HG02610 (cell line): ENCODE measurements around the gene YKT6.
"Not testable (repeated sequence)": the region's sequence is repeated elsewhere in the genome, so short reads cannot be mapped to it uniquely, and the experiment has no call there.

Experiments used
- ATAC-seq: cut with Tn5 transposase; IDR thresholded peaks from one replicate; pipeline ENCODE4 v1.9.1; 2021; ENCODE audit warnings: mild to moderate bottlenecking, moderate library complexity; ENCODE audit not compliant: unreplicated experiment

The YKT6 gene

DNA sequence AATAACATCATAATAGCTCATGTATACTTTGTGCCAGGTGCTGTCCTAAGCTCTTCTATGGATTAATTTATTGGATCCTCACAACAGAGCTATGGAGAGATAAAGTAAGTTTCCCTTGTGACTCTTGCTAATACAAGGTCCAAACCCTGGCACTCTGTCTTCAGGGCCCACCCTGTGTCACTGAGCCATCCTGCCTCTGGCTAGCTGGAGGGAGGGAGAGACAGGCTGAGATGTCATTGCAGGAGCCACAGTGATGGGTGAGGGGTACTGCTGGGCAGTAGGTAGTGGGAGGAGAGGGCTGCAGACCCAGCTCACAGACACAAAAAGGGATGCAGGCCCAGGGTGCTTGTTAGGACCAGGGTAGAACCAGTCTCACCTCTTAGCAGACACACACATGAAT is 28.4 kb upstream of the YKT6 start:
- no peak for ATAC-seq

DNA sequence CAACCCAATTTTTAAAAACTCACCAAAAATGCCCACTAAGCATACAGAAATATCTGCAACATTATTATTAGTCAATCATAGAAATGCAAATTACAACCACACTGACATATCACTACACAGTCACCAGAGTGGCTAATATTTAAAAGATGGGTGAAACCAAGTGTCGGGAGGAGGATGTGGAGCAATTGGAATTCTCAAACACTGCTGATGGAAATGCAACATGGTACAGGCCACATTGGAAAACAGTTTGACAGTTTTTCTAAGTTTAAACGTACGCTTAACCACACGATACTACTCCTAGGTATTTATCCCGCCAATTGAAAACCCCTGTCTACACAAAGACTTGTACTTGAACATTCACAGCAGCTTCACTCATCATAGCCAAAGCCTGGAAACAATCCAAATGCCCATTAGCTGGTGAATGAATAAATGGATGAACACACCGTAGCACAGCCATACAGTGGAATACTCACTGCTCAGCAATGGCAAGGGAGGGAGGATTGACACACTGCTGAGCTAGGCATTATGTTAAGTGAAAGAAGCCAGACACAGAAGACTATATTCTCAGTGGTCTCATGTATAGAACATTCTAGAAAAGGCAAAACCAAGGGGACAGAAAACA is 27.9 kb upstream of the YKT6 start:
- no peak for ATAC-seq

DNA sequence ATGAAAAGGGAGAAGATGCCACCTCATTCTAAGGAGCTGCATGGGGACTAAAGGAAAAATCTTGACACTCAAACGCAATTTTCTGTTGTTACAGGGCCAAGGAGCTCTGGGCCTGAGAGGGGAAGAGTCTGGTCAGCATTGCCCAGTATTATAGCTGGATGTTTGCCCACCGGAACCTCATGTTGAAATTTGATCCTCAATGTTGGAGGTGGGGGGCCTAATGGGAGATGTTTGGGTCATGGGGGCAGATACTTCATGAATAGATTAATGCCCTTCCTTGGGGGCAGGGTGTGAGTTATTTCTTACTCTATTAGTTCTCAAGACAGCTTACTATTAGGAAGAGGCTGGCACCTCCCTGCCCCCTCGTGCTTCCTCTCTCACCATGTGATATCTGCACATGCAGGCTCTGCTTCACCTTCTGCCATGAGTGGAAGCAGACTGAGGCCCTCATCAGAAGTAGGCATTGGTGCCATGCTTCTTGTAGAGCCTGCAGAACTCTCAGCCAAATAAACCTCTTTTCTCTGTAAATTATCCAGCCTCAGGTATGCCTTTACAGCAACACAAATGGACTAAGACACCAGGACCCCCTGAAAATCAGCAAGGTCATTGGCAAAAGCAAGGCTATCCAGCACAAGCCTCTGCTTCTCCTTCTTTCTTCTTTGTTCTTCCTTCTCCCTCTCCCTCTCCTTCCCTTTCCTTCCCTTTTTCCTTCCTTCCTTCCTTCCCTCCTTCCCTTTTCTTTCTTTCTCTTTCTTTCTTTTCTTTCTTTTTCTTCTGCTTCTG is 26.7 kb upstream of the YKT6 start:
- ATAC-seq, result no peak

DNA sequence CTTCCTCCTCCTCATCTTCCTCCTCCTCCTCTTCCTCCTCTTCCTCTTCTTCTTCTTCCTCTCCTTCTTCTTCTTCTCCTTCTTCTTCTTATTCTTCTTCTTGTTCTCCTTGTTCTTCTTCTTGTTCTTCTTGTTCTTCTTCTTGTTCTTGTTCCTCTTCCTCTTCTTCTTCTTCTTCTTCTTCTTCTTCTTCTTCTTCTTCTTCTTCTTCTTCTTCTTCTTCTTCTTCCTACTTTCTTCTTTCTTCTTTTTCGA is 26.2 kb upstream of the YKT6 start:
- not testable (repeated sequence) for ATAC-seq

DNA sequence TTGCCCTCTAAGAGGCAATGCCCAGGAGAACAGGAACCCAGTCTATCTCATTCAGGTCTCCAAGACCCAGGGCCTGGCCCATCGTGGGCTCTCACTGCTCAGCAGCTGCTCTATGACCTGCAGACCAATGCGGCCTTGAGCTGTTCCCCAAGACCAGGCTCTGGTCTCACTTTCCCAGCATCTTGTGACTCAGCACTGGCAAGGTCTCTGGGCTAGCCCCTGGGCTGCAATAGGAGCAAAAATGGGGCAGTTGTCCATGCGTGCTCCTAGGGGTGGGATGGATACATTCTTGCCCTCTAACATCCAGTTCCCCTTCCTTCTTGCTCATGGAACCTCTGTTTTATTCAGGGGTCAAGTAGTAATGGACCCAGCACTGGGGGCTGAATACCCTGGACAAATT is 25.0 kb upstream of the YKT6 start:
- ATAC-seq, result no peak

DNA sequence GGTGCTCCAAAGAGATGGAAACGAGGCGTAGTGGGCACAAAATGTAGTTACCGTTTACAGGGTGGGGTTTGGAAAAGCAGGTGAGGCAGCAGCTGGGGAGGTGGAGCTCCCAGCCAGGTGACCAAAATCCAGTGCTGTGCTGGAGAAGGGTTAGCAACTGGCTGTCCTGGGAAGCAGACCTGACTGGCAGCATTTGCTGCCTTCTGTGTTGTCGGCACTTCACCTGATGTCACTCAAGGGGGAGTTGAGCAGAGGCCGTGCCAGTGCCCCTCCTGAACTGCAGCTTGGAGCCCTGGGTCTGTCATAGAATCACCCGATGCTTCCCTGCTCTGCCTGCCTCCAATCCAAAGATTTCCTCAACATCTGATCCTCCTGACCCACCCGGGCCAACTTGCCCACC is 24.3 kb upstream of the YKT6 start:
- no peak for ATAC-seq

DNA sequence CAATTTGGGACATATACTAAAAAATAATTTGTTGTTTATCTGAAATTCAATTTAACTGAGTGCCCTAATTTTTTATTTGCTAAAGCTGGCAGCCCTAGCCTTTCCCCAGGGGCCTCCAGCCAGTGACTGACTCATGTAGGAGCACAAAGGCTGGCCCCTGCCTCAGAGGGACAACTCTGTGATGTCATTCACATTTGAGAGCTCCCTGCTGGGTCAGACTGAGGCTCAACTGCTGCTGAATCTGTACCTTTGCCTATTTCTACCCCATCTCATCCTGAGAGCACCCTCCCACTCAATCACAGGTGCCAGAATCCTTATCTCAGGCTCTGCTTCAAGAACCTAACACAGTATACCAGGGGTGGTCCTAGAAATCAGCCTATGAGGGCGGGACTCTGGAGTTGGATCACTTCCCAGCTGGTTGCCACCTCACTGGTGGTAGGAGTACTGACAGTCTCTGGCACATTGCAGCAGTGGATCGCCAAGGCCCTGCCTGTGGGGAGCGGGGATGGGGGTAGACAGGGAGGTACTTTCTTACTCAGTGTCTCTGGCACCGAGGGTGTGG is 23.1 kb upstream of the YKT6 start:
- no peak for ATAC-seq

DNA sequence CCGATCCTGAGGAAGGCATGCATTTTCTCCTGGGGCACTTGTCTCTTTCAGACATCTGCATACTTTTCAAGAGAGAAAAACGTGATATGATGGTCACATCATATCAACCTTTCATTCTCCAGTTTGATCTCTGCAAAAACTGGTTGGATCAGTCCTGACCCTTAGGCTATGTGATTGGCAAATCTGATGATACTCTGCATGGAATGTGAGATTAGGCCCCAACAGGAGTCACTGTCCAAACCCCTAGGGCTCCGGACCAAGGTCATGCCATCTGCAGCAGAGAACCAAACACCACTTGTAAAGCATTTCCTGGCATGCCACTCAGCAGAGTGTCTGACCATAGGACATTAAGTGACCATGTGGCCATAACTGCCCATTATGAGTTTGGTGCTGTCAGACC is 20.1 kb upstream of the YKT6 start:
- ATAC-seq, result no peak

DNA sequence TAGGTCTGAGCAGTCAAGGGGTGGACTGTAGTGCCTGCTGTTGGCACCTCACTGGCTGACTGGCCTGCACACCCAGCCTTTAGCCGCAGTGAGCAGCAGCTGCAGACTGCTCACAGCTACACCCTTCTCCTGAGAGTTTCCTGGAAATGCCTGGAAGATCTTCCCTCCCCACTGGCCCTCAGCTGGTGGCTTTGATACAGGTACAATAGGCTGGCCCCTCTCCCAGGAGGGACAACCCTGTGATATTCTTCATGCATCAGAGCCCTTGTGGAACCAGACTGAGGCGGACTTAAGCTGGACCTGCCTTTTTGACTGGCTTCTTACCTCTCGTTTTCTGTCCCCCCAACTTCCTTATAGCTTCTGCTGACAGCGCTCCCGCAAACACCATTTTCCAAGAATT is 18.0 kb upstream of the YKT6 start:
- no peak for ATAC-seq

DNA sequence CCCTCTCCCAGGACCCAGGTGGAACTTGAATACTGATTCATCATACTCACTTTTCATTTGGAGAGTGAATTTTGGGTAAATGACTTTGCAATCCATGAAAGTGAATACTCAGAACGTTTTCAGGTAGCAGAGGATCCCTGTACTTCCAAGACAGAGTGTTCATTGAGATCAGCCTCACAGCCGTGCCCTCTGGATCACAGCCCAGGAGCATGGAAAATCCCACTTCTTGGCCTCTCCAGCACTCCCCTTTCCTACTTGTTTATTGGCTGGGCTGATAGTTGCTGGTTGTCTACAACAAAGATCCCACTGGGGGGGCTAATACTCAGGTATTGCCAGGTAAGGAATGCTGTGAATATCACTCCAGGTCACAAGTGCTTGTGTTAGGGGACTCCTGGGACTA is 17.4 kb upstream of the YKT6 start:
- ATAC-seq, result no peak

DNA sequence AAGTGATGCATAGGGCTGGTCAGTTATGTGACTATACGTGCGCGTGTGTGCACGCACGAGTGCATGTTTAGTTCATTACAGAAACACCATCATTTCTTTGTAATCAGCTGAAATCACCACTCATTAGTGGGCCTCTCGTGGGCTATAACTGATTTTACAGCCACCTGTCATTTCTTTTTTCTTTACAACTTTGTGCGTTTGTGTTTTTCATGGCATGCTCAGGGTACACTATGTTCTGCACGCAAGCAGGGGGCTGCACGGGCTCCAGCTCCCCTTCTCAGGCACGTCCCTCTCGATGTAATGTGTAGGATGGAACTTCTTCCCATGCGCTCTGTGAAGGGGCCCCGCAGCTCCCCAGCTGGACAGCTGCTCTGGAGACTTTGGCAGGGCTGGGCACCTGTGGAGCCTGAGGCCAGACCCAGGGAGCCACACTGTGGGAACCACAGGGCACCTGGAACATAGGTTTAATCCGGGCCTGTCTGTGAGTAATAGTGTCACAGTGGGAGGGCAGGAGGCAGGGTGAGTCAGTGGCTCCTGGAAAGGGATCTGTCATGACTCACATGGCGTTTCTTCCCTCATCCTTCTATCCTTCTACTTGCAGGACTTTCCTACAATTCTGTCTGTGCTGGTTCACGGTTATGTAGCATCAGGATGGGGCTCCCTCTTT is 16.4 kb upstream of the YKT6 start:
- no peak for ATAC-seq

DNA sequence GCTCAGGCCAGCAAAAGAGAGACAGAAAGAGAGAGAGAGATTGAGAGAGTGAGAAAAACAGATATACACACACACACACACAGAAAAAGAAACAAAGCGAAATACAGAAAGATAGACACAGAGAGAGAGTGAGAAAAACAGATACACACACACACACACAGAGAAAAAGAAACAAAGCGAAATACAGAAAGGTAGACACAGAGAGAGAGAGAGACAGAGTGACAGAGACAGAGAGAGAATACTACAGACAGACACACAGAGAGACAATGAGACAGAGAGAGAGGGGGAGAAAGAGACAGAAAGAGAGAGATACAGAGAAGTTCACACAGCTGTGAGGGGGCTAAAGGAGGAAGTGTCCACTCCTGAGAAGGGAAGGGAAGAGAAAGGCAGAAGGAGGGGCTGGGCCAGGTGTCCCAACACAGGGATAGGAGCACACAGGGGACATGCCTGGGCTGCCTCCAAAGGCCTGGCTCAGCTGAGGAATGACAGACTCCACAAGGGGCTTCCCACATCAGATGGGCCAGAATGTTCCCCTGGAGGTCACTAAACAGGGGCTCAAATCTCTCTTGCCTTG is 15.8 kb upstream of the YKT6 start:
- no peak for ATAC-seq

DNA sequence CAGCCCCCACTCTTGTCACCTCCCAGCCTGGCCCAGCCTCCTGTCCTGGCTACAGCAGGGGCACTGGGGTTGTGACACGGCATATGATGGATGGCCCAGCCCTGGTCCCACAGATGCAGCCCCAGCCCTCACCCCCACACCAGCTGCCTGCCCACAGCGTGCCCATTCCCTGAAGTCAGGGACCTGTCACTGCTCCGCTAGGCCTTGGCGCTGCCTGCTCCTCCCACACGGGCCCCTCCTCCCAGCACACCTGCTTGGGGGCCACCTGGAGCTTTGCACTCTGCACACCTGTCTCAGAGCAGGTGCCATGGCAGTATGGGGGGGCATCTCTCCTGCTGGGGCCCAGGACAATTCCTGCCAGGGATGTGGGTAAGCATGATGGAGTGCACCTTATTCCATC is 15.0 kb upstream of the YKT6 start:
- ATAC-seq, result no peak

DNA sequence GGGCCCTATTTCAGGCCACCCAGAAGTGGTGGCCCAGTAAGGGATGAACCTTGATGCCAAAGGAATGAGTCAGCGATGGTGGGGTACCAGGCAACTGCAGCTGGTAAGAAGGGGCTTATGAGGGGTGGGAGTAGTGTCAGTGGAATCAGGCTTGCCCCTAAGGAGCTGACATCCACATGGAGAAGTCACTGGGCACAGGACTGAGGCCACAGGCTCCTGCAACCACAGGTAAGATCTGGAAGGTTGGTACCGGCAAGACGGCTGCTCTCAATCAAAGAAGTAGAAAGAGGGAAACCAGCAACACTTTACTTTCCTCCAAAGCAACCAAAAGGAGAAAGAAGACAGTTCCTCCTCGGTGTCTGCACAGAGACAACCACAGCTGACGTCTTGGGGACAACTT is 14.0 kb upstream of the YKT6 start:
- no peak for ATAC-seq

DNA sequence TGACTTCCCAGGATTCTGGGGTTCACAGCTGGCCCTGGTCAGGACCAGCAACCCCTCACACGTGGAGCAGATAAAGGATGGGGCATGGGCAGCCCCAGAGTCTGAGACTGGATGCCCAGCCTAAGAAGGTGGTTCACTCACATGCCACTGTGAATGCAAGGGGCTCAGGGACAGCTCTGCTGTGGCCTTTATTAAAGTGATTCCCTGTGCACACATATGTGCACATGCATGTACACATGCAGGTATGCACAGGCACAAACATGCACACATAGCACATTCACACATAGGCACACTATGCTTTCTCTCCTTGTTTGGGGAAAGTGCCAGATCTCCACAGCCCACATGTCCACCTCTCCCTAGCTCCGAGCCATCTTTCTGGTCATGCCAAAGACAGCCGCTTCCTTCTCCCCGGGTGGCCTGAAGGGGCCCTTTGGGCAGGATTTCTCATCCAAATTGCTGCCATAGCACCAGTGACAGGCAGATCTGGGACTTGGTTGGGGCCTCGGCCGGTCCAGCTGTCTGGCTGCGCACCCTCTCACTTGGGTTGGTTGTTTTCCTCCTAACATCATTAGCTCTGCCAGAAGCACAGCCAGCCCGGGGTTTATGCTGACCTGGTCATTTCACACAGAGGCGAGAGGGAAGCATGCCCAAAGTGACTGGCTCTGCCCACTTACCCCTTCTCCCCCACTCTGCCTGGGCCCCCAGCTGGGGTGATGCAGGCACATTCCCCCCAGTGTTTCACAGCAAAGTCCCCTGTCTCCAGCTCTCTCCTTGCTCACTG is 13.0 kb upstream of the YKT6 start:
- no peak for ATAC-seq

DNA sequence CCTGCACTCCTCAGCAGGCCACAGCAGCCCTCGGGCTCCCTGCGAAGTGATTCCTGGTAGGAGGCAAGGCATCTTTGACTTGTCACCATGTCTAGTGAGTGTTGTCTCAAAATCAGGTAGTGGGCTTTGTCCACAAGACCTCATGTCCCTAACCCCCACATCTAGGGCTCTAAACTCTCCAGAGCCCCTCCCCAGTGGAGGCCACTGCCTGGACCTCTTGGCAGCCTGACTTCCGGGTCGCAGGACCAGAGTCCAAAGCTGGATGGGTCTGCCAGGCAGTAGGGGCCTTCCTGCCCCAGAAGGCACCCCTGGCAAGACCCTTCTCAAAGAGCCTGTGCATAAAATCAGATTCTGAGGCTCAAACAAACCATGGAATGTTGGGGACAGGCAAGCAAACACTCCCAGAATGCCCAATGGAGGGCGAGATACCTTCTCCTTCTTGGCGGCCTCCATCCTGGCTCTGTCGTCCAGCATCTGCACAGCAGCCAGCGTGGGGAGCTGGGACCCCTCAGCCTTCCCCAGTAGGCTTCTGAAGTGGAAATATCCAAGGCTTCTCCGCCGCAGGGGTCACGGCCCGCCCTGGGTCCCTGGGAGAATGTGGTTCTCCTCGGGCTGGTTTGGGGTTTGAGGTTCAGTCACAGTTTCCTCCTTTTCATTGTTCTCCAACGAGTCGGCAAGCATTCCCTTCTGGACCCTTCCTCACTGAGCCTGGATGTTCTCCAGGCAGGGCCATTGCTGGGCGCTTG is 12.1 kb upstream of the YKT6 start:
- no peak for ATAC-seq

DNA sequence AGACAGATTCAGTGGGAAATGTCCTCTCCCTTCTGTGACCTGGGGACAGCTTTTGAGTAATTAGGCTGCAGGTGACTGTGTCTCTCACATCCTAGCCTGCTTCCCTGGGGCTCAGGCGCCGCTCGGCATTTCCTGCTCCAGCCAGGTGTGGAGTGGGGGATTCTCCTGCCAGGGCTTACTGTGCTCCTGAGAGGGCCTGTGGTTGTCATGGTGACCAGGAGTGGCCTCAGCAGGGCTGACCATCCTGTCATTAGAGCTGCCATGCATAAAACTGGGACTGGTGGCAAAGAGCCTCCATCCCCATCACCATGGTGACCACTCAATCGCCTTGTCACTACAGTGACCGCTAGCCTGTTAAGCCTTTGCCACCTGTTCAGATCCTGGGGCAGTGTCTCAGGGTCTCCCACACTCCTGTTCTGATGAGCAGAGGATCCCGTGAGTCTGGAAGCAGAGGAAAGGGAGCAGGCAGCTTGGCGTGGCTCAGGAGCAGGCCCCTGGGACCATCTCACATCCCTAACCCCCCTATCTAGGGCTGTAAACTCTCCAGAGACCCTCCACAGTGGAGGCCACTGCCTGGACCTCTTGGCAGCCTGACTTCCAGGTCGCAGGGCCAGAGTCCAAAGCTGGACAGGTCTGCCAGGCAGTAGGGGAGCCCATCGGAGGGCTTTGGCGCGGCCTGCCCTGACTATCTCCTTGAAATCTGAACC is 11.3 kb upstream of the YKT6 start, which contains the start of gene GCK:
Gene GCK, minus strand, starts transcription at position 154 of the 707 bp plus-strand sequence. CDS start 486 bp downstream, outside the sequence.
- no peak for ATAC-seq

DNA sequence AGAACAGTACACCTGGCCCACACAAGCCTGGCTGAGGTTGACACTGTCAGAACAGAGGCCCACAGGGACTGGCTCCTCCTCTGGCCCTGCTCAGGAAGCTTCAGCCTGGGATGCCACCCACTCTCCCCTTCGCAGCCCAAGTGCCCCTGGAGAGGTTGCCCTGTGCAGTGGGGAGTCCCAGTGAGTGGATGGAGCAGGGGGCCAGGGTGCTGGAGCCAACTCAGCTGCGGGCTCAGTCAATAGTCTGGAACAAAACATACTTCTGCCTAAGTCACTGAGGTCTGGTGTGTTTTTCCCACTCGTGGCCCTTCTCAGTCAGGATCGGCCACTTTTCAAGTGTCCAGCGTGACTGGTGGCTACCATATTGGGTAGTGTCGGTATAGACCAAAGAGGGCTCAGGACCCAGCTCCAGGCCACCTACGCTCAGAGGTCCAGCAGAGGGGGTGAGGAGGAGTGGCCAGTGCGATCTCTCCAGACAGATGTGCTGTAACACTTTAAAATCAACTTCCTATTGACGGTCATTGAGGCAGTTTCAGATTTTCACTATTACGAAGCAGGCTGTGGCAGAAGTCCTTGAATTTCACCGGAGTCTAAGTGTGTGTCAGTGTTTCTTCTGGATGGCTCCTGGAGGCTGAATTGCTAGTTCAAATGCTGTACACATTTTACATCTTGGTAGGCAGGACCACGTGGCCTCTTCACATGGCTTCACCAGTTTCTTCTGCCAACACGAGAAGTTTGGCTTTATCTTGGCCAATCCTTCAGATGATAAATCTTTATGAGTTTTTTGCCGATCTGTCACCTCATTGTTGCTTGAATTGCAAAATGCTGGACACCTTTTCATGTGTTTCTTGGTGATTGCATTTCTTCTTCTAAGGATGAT is 10.5 kb upstream of the YKT6 start:
- ATAC-seq, result no peak

DNA sequence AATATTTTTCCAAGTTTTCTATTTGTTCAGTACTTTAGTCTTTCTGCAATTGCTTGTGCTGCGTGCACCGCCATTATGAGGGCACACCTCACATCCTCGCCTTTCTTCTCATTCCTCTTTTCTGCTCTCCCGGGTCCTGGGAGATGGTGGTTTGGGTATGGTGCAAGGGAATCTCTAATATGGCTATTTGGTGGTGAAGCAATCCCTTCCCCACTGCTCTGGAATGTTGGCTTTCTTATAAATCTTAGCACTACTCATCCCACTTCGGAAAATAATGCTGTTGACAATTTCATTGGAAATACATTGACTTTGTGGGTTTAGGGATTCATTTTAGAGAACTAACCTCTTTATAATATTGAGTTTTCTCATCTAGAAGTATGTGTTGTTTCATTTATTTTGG is 9.6 kb upstream of the YKT6 start:
- ATAC-seq, result no peak
